A549 (cell line): Measurements from ENCODE around the gene G6PC1. TPM values are rescaled to one million over a fixed set of nuclear protein-coding genes. Genes with fewer than 3 reads are reported as not detected.
A peak's percentile ranks its signal among the peaks of the same experiment; 100 is the strongest.

Experiments
- ATAC-seq, 2 experiments: fragments of 200-7000 bp in 1 of 2; fragments of >200 bp in 1 of 2; cut with Nextera tagmentation in 1 of 2; cut with Tn5 transposase in 1 of 2; 3 replicates each; pipeline versions ENCODE4 v1.8.0 to v1.9.1; 2018 to 2020; ENCODE audit warnings: mild to moderate bottlenecking in 1 of 2, moderate library complexity in 1 of 2
- CTCF ChIA-PET: fragments of 300-600 bp; sonication (Branson Sonifier 250); formaldehyde crosslinking; extraction: SDS; loops from one replicate; lab custom pipeline; 2021; ENCODE audit warnings: antibody characterized with exemption, inconsistent platforms; lab: Yijun Ruan, JAX
- POLR2A ChIA-PET: fragments of 350-600 bp; formaldehyde crosslinking; extraction: SDS; loops from one replicate; lab custom pipeline; 2021; ENCODE audit warnings: antibody characterized with exemption, inconsistent platforms; lab: Yijun Ruan, JAX
- DNase-seq, 2 experiments: peaks; one replicate each; pipeline versions ENCODE4 v3.0.0 to v3.0.0-alpha.2; 2011 to 2016; ENCODE audit warnings: low read depth in 1 of 2, low spot score in 1 of 2
- FAIRE-seq: peaks from 2 replicates; lab custom pipeline; 2011; peaks lifted over from hg19 to GRCh38; lab: Jason Lieb, UNC
- H3K27ac ChIP-seq, 2 experiments: fragments of >200 bp; sonication (Bioruptor Twin); formaldehyde crosslinking; 3 replicates each; pipeline ENCODE4 v1.5.1; 2016 to 2017
- H3K4me1 ChIP-seq: fragments of >200 bp; sonication (Bioruptor Twin); formaldehyde crosslinking; 3 replicates; pipeline ENCODE4 v1.6.1; 2016
- H3K4me2 ChIP-seq: fragments of >200 bp; sonication (Bioruptor Twin); formaldehyde crosslinking; 3 replicates; pipeline ENCODE4 v1.6.1; 2016
- H3K4me3 ChIP-seq: fragments of >200 bp; sonication (Bioruptor Twin); formaldehyde crosslinking; 3 replicates; pipeline ENCODE4 v1.5.1; 2016
- H3K9me3 ChIP-seq: fragments of >200 bp; sonication (Bioruptor Twin); formaldehyde crosslinking; 3 replicates; pipeline ENCODE4 v1.6.1; 2016
- CEBPB ChIP-seq, 2 experiments: fragments of >200 bp in 1 of 2; sonication (Bioruptor Twin) in 1 of 2; formaldehyde crosslinking in 1 of 2; IDR thresholded peaks; 2 replicates each; pipeline ENCODE4 v1.6.1; 2012 to 2016
- CHD2 ChIP-seq: fragments of 150-350 bp; IDR thresholded peaks from 2 replicates; pipeline ENCODE4 v1.6.1; 2014; ENCODE audit warnings: low read length; ENCODE audit not compliant: partially characterized antibody
- ESRRA ChIP-seq: fragments of 150-350 bp; IDR thresholded peaks from 2 replicates; pipeline ENCODE4 v1.6.1; 2014; ENCODE audit warnings: mild to moderate bottlenecking, low read length, borderline replicate concordance
- FOXS1 ChIP-seq: fragments of 250-450 bp; sonication (Bioruptor Pico); IDR thresholded peaks from 2 replicates; pipeline ENCODE4 v1.5.0; 2020; ENCODE audit warnings: mild to moderate bottlenecking, moderate library complexity
- HOXA7 ChIP-seq: fragments of 250-450 bp; sonication (Bioruptor Pico); IDR thresholded peaks from 2 replicates; pipeline ENCODE4 v1.5.0; 2020; ENCODE audit warnings: mild to moderate bottlenecking, moderate library complexity
- HOXB5 ChIP-seq: fragments of 250-450 bp; sonication (Bioruptor Pico); IDR thresholded peaks from 2 replicates; pipeline ENCODE4 v1.5.0; 2020; ENCODE audit warnings: mild to moderate bottlenecking, moderate library complexity
- JUNB ChIP-seq: fragments of >200 bp; sonication (Bioruptor Twin); formaldehyde crosslinking; IDR thresholded peaks from 2 replicates; pipeline ENCODE4 v1.6.1; 2016
- KDM1A ChIP-seq: fragments of 200-600 bp; sonication (generic); IDR thresholded peaks from 2 replicates; pipeline ENCODE4 v1.6.1; 2016; ENCODE audit warnings: low read depth, mild to moderate bottlenecking
- MAZ ChIP-seq: fragments of 150-350 bp; IDR thresholded peaks from 2 replicates; pipeline ENCODE4 v1.6.1; 2014; ENCODE audit warnings: antibody characterized with exemption, low read depth, low read length, borderline replicate concordance
- MYC ChIP-seq: IDR thresholded peaks from 2 replicates; pipeline ENCODE4 v1.6.1; 2012; ENCODE audit warnings: mild to moderate bottlenecking, inconsistent platforms, low read length, improper control_type of control experiment, borderline replicate concordance
- NFE2L2 ChIP-seq: fragments of 150-350 bp; conservative IDR thresholded peaks from 2 replicates; pipeline ENCODE4 v1.6.1; 2014; ENCODE audit warnings: low read length
- RAD21 ChIP-seq, 2 experiments: fragments of >200 bp in 1 of 2; sonication (Bioruptor Twin) in 1 of 2; formaldehyde crosslinking in 1 of 2; IDR thresholded peaks in 1 of 2; conservative IDR thresholded peaks in 1 of 2; 2 replicates in 1 of 2; 3 replicates in 1 of 2; pipeline ENCODE4 v1.6.1; 2012 to 2018; ENCODE audit warnings: inconsistent platforms in 1 of 2
- RCOR1 ChIP-seq: fragments of 150-350 bp; IDR thresholded peaks from 2 replicates; pipeline ENCODE4 v1.6.1; 2014; ENCODE audit warnings: antibody characterized with exemption, low read length, low read depth
- RFX5 ChIP-seq: fragments of 450-650 bp; IDR thresholded peaks from 2 replicates; pipeline ENCODE4 v1.7.1; 2014; ENCODE audit warnings: antibody characterized with exemption, mild to moderate bottlenecking, moderate library complexity
- TFCP2L1 ChIP-seq: fragments of 250-450 bp; sonication (Bioruptor Pico); IDR thresholded peaks from 2 replicates; pipeline ENCODE4 v1.5.0; 2021; ENCODE audit warnings: mild to moderate bottlenecking
- WGBS: methylation state at CpG from one replicate; pipeline ENCODE4 v1.1.6; 2017; ENCODE audit errors: missing lambda C conversion rate; 5-methylcytosine and 5-hydroxymethylcytosine counted together
- polyA plus RNA-seq, 4 experiments: library from polyadenylated mRNA; depleted of rRNA in 3 of 4; stranded (reverse); fragments of >200 nt; fragmentation: RNase III in 1 of 4; extraction: RNeasy Plus Mini Kit Qiagen cat#74134 plus additional on column Dnase treatment in 1 of 4; gene quantifications; 2 replicates in 3 of 4; 3 replicates in 1 of 4; pipeline ENCODE4 v1.2.3, GENCODE V29; 2011 to 2017
- TF ChIP-seq, protein P1 (sequence below): IDR thresholded peaks from 2 replicates; pipeline ENCODE4 v1.6.1; 2012
- TF ChIP-seq, protein P2 (sequence below): fragments of 150-350 bp; IDR thresholded peaks from 2 replicates; pipeline ENCODE4 v1.6.1; 2014; ENCODE audit warnings: low read depth, mild to moderate bottlenecking, low read length
- TF ChIP-seq, protein P3 (sequence below): IDR thresholded peaks from 2 replicates; pipeline ENCODE4 v1.6.1; 2012
- TF ChIP-seq, protein P4 (sequence below): fragments of >200 bp; sonication (Bioruptor Twin); formaldehyde crosslinking; IDR thresholded peaks from 3 replicates; pipeline ENCODE4 v1.5.1; 2016
- TF ChIP-seq, protein P5 (sequence below): fragments of 200-600 bp; sonication (generic); IDR thresholded peaks from 2 replicates; pipeline ENCODE4 v1.6.1; 2016; ENCODE audit warnings: antibody characterized with exemption, mild to moderate bottlenecking, moderate library complexity

The G6PC1 gene
- polyA plus RNA-seq, 2 of the 4 experiments (the other 2 are of a cell fraction), result not detected

DNA sequence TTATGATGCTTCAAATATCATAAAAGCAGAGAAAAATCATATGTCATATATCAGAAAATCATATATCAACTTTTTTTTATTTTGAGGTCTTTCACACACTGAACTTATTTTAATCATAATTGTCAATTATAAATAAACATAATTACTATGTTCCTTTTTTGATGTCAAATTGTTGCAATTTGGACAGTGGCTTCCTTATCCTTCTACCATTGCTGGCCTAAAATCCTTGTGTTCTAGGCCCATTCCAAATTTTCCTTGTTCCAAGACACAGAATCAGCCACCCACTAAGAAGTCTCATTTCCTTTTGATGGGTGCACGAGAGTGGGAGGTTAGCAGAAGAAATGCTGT, 28.9 kb downstream of the G6PC1 start:
- ATAC-seq, result no peak
- no peak overlapping the region for H3K4me3 ChIP-seq
- peak overlapping the region; percentile 75 to 84; a peak in 5 of 6 replicates for H3K27ac ChIP-seq
- peak overlapping the region; percentile 45 for H3K4me2 ChIP-seq
- ChIA-PET POLR2A (interaction anchor here (0.9 to 2.0 kb wide), 6 partner anchors 69 to 156 kb away, joined by 4 to 12 read pairs (median 6); partner anchors contain the start of genes AOC2, BECN1, RPL27 and VPS25), CTCF (interaction anchor here (0.8 to 17.6 kb wide), 40 partner anchors 9 to 339 kb away, joined by 3 to 372 read pairs (median 6); partner anchors contain the start of genes AARSD1, AOC2, AOC3 and BECN1)
- H3K4me1 ChIP-seq, result peaks cover 9% of the 10 kb centered on the region
- FAIRE-seq, result no peak
- DNase-seq, result no peak
- H3K9me3 ChIP-seq, result no peaks in the 10 kb centered on the region
- 95% methylated on average over 1 of the region's 1 CpG for WGBS
- TF ChIP-seq HOXA7 (CRISPR knock-in tag) (no peak), KDM1A (no peak), RFX5 (no peak), RCOR1 (no peak), MAZ (no peak), CEBPB (IDR thresholded peaks at IDR 0.05) (no peak), JUNB (no peak), FOXS1 (CRISPR knock-in tag) (no peak), CHD2 (no peak), HOXB5 (CRISPR knock-in tag) (no peak), NFE2L2 (no peak), TFCP2L1 (CRISPR knock-in tag) (no peak), RAD21 (conservative IDR thresholded peaks at IDR 0.05 in 1 of 2, IDR thresholded peaks at IDR 0.05 in 1 of 2) (no peak; a peak in 1 of 5 replicates), MYC (no peak), ESRRA (no peak)
- TF ChIP-seq, protein P1, sequence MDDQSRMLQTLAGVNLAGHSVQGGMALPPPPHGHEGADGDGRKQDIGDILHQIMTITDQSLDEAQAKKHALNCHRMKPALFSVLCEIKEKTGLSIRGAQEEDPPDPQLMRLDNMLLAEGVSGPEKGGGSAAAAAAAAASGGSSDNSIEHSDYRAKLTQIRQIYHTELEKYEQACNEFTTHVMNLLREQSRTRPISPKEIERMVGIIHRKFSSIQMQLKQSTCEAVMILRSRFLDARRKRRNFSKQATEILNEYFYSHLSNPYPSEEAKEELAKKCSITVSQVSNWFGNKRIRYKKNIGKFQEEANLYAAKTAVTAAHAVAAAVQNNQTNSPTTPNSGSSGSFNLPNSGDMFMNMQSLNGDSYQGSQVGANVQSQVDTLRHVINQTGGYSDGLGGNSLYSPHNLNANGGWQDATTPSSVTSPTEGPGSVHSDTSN, result no peak
- TF ChIP-seq, protein P2, sequence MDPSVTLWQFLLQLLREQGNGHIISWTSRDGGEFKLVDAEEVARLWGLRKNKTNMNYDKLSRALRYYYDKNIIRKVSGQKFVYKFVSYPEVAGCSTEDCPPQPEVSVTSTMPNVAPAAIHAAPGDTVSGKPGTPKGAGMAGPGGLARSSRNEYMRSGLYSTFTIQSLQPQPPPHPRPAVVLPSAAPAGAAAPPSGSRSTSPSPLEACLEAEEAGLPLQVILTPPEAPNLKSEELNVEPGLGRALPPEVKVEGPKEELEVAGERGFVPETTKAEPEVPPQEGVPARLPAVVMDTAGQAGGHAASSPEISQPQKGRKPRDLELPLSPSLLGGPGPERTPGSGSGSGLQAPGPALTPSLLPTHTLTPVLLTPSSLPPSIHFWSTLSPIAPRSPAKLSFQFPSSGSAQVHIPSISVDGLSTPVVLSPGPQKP, result no peak
- TF ChIP-seq, protein P3, sequence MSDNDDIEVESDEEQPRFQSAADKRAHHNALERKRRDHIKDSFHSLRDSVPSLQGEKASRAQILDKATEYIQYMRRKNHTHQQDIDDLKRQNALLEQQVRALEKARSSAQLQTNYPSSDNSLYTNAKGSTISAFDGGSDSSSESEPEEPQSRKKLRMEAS, result no peak
- TF ChIP-seq, protein P4, sequence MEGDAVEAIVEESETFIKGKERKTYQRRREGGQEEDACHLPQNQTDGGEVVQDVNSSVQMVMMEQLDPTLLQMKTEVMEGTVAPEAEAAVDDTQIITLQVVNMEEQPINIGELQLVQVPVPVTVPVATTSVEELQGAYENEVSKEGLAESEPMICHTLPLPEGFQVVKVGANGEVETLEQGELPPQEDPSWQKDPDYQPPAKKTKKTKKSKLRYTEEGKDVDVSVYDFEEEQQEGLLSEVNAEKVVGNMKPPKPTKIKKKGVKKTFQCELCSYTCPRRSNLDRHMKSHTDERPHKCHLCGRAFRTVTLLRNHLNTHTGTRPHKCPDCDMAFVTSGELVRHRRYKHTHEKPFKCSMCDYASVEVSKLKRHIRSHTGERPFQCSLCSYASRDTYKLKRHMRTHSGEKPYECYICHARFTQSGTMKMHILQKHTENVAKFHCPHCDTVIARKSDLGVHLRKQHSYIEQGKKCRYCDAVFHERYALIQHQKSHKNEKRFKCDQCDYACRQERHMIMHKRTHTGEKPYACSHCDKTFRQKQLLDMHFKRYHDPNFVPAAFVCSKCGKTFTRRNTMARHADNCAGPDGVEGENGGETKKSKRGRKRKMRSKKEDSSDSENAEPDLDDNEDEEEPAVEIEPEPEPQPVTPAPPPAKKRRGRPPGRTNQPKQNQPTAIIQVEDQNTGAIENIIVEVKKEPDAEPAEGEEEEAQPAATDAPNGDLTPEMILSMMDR, result no peak
- TF ChIP-seq, protein P5, sequence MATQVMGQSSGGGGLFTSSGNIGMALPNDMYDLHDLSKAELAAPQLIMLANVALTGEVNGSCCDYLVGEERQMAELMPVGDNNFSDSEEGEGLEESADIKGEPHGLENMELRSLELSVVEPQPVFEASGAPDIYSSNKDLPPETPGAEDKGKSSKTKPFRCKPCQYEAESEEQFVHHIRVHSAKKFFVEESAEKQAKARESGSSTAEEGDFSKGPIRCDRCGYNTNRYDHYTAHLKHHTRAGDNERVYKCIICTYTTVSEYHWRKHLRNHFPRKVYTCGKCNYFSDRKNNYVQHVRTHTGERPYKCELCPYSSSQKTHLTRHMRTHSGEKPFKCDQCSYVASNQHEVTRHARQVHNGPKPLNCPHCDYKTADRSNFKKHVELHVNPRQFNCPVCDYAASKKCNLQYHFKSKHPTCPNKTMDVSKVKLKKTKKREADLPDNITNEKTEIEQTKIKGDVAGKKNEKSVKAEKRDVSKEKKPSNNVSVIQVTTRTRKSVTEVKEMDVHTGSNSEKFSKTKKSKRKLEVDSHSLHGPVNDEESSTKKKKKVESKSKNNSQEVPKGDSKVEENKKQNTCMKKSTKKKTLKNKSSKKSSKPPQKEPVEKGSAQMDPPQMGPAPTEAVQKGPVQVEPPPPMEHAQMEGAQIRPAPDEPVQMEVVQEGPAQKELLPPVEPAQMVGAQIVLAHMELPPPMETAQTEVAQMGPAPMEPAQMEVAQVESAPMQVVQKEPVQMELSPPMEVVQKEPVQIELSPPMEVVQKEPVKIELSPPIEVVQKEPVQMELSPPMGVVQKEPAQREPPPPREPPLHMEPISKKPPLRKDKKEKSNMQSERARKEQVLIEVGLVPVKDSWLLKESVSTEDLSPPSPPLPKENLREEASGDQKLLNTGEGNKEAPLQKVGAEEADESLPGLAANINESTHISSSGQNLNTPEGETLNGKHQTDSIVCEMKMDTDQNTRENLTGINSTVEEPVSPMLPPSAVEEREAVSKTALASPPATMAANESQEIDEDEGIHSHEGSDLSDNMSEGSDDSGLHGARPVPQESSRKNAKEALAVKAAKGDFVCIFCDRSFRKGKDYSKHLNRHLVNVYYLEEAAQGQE, result no peak
